Retinal pigment epithelial cell (primary cell): ENCODE measurements around the gene APBB1.

ENCODE experiments used
- DNase-seq: peaks from one replicate; pipeline ENCODE4 v3.0.0-alpha.2; 2010; ENCODE audit warnings: low read depth
- H3K4me3 ChIP-seq: 2 replicates; pipeline ENCODE4 v1.5.1; 2011; ENCODE audit warnings: mild to moderate bottlenecking, low read length, control low read depth, moderate library complexity
- TF ChIP-seq, protein P1 (sequence below): conservative IDR thresholded peaks from 2 replicates; pipeline ENCODE4 v1.5.1; 2011; ENCODE audit warnings: low read depth, low read length, control low read depth, inconsistent platforms

Gene APBB1

DNA sequence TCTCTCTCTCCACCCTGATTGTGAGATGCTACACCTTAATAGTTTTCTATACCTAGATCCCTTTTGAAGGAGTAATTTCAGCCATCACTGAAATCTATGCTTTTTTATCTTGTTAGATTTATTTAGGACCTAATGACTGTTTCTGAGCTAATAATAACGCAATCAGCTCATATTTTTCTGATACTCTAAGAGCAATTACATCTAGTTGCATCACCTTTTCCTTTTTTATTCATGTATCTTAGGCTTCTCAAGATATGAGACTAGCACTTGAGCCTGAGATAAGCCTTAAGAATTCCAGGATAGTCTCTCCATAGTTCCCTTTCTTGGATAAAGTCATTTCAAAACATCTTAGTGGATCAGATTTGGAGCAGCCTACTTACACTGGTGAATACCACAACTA is 73.5 kb downstream of the APBB1 start:
- TF ChIP-seq, protein P1, sequence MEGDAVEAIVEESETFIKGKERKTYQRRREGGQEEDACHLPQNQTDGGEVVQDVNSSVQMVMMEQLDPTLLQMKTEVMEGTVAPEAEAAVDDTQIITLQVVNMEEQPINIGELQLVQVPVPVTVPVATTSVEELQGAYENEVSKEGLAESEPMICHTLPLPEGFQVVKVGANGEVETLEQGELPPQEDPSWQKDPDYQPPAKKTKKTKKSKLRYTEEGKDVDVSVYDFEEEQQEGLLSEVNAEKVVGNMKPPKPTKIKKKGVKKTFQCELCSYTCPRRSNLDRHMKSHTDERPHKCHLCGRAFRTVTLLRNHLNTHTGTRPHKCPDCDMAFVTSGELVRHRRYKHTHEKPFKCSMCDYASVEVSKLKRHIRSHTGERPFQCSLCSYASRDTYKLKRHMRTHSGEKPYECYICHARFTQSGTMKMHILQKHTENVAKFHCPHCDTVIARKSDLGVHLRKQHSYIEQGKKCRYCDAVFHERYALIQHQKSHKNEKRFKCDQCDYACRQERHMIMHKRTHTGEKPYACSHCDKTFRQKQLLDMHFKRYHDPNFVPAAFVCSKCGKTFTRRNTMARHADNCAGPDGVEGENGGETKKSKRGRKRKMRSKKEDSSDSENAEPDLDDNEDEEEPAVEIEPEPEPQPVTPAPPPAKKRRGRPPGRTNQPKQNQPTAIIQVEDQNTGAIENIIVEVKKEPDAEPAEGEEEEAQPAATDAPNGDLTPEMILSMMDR = no peak
- H3K4me3 ChIP-seq = no peak overlapping the region
- no peak for DNase-seq
